Measurements from ENCODE around the gene CDC14B.
"Not testable (repeated sequence)": the region's sequence is repeated elsewhere in the genome, so short reads cannot be mapped to it uniquely, and the experiment has no call there.

Gene CDC14B

DNA sequence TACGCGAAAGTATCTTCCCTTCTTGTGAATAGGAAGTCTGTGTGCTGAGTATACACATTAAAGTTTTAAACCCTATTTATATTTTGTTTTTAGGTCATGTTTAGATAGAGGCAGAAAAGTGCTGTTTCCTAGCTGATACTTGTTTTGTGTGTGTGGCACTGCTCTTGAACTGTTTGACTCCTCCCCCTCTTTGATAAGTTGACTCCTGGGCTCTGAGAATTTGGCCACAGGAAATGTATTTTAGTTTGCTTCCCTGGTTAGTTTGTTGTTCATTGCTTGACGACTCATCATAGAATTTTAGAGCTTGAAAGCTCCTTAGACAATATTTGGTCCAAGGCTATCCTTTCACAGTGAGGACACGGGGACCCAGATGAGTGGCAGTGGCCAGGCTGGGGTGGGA lies 2.0 kb upstream of the CDC14B start:
- DNase-seq = no peak

DNA sequence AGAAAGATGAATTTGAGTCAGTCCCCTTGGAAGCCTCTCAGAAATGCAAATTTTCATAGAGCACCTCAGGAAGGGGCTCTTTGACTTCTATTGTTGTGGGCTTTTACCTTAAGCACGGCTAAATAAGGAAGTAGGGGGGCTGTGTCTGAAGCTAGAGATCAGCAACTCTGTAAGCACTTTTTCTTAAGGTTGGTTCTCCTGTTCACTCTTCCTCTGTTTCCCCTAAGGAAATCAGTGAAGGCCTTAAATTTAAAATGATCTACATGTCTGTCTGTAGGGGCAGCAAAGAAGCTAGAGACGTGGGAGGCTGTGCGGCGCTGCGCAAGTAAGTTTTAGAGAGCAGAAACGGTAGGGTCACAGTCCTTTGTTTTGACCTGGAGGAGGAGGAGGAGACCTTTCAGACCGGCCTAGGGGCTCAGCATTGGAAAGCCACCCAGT lies 1.2 kb upstream of the CDC14B start:
- no peak for DNase-seq

DNA sequence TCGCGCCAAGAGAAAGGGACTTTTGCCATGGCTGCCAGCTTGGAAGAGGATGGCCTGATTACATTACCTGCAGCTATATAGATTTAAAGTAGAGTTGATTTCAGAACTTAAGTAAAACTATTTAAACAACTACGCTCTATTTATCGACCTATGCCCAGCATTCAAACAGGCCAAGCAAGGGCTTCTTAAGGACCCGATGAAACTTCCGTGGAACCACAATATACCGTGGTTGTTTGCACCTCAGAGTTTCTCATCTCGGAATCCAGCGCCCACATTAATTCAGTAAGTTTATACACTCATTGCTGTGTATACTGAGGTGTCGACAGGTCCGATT lies 505 bp upstream of the CDC14B start:
- no peak for DNase-seq

DNA sequence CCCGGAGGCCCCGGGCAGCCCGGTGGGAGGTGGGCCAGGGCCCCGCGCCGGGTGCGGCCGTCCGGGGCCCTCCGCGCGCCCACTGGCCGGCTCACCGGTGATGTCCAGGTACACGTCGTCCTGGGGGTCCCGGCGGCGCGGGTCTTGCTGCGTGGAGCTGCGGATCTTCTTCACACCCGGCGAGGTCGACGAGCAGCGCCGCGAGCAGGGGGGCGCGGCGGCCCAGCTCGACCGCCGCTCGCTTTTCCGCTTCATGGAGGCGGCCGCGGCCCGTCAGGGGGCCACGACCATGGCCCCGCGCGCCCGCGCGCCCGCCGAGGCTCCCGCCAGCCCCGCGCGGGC lies 548 bp downstream of the CDC14B start:
- peak; percentile 33 for DNase-seq

DNA sequence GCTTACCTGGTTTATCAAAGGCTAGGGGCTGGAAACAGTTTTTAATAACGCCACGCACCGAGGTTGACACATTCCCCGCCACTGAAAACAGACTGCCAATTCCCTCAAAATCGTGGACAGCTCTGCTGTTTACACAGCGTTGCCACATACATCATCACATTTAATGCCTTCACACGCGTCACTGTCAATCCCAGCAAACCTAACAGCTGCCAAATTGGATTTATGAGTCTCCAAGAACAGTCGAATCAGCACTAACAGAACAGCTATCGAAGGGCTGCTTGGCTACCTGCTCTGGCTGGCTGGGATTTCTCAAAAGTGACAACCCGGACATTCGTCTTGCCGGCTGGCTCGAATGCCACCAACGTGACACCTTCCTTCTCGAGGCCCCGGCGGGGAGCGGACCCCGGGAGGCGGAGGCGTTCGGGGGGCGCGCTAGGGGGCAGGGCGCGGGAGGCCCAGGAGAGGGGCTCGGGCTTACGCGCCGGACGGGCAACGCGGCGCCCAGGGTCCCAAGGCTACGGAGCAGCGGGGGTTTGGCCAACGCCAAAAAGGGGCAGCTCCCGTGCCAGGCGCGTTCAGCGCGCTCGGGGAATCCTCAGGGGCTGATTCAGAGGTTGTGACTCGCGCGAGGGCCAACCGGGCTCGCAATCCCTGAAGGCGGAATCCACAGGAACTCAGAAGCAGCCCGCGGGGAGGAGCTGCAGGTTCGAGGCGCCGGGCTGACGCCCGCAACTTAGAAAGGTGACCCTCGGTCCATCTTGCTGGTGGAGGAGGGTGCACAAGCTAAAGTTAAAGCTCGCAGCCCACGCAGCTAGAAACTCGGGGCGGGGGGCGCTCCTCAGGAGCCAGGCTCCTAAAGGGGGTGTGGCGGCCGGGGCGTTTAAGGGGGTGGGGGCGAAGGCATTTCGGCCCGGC lies 1.2 kb downstream of the CDC14B start:
- DNase-seq = peak; percentile 59

DNA sequence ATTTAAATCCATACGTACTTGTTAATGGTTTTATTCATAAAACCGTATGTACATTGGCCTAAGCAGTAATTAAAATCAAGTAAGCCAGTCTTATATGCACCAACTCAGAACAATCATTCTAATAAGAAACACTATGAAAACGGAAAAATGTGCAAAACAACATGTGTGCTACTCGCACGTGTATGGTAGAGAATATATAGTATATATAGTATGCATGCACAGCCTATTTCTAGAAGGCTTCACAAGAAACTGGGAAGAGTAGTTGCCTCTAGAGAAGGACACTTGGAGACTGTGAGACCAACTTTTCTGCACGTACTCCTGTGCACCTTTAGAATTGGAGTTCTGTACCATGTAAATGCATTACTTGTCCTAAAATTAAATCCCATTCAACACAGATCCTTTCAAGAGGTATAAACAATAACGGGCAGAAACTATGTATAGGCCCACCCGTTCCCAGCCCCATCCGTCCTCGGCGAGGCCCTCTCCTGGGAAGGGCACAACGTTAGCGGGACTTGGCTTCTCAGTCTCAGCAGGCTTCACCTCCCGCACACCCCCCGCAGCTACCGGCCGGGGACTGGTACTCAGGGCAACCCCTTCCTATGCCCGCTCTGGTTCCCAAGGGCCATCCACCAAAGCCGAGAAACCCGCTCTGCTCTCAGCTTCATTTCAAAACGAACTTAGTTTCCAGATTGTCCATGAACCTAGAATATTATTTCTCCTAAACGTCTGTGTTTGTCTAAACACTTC lies 2.0 kb downstream of the CDC14B start:
- peak; percentile 34 for DNase-seq

DNA sequence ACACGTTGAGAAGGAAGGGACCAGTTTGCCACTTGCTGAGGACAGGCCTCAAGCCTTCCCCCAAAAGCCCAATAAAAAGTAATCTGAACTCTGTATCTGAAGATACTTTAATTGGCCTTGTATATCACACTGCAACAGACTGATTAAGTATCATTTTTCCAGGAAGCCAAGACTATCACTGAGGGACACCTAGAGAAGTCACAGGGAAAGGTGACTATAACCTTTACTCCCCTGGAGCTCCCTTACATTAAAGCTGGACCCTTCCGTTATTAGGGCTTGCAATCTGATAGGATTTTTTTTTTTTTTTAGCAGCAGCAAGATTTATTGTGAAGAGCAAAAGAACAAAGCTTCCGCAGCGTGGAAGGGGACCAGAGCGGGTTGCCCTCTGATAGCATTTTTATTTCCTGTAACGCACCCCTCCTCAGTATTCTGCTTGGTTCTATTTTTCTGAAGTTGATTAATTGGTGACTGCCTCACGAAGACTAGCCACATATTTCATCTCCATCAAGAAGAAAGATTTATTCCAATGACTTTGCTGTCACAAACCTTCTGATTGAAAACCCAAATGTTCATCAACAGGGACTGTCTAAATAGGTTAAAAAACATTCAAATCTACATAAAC lies 2.7 kb downstream of the CDC14B start:
- no peak for DNase-seq

DNA sequence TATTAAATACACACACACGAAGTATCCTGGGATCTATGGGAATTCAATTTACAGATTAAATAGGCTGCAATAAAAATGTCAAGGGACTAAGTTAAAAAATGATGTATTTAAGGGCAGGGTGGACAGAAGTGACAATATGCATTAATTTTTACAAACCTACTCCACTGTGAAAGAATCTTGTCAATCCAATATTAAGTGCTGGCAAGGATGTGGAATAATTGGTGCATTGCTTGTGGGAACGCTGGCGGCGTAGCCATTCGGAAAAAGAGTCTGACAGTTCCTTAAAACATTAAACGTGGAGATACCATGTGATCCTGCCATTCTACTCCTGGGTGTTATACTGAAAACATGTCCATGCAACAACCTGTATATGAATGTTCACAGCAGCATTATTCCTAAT lies 4.2 kb downstream of the CDC14B start:
- DNase-seq = no peak

DNA sequence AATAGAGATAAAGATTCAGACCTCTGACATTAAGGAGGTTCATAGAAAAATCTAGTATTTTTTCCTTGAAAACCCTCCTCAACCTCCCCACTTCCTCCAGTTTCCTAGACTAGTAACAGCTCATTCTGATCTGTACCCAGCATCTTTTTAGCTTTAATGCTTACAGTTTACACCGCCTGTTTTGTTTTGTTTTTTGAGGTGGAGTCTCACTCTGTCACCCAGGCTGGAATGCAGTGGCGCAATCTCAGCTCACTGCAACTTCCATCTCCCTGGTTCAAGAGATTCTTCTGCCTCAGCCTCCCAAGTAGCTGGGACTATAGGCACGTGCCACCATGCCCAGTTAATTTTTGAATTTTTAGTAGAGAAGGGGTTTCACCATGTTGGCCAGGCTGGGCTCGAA lies 5.0 kb downstream of the CDC14B start:
- not testable (repeated sequence) for DNase-seq

DNA sequence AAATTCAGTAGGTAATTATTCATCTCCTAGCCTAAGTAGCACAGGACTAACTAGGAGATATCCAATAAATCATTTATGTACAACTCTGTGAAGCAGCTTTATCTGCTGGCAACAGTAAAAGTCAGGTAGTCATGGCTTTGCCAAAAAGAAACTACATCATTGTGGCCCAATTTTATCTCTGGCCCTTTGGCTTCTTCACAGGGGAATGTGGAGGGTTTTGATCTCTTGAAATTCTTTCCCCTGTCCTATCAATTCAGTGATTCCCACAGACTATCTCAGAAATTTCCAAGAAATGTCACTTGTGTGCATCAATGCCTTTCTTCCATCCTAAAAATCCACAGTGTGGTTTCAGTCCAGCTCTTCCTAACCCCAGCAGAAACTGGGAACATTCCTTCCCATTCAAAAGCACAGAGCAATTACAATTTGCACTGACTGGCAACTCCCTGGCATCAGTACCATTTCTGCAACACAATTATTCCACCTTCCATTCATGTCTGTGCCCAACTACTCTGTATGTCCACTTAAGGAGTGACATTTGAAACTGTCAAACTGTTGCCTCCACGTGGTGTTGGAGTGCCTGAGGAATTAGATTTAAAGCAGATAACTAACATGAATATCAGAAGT lies 6.6 kb downstream of the CDC14B start:
- no peak for DNase-seq

DNA sequence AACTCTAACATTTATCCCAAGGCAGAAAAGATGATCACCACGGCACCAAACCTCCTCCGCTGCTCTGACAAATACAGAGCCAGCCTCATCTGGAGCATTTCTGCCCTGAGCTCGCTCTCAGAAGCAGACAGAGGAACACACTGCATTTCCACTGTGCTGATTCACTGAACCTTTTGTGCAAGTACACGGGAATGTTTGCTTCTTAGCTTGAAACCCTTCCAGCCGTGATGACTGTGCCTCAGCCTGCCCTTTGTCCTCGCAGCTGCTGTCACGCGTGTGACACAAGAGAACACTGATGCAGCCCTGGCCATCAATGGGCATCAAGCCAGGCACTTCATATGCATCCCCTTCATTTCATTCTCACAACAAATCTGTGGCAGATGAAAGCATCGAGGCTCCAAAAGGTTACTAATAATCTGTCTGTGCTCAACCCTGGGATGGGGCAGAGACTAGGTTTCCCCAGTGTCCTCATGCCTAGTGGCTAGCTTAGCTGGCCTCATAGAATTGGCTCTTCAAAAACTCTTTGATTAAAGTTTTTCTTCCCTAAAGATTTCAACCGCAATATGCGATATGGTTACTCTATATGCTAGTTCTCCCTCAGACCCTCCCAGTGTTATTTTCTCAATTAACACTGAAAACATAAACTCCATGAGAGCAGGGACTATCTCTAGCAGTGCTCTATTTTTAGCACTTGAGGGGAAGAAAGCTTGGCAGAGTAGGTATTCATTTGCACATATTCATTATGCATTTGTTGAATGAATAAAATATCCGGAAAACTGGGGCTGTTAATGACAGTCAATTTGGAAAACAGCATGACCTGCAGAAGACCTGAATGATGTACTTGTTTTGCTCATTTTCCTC lies 7.3 kb downstream of the CDC14B start:
- peak; percentile 35 for DNase-seq

DNA sequence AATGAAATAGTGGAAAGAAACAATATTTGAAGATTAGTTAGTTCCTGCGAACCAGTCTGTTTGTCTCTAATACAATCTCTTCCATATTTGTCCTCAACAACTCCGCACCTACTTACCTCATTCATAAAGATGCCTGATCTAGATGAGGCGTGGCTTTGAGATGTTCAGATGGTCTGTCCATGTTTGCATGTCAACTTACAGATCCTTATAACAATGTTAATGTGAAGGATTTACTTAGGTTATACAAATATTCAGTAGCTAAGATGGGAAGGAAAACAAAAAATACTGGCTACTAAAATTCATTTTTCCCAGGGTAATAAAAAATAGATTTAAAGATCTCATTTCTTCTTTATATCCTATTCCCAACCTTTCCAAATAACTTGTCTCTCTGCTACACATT lies 8.3 kb downstream of the CDC14B start:
- DNase-seq = no peak

DNA sequence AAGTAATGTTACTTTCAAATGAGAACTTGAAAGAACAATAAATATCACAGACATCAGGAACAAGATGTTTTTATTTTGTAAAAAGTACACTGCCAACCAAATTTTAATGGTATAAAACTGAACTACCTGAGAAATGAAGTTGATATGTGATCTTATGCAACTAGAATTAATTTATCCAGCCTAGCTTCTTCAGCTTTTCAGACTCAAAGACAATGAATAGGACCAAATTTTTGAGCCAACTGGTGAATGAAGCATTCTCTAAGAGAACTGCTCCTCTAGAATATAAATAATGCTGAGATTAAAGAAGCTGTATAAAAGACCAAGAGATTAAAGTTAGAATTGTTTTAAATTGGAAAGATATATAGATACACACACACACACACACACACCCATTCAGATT lies 9.9 kb downstream of the CDC14B start:
- DNase-seq = no peak

DNA sequence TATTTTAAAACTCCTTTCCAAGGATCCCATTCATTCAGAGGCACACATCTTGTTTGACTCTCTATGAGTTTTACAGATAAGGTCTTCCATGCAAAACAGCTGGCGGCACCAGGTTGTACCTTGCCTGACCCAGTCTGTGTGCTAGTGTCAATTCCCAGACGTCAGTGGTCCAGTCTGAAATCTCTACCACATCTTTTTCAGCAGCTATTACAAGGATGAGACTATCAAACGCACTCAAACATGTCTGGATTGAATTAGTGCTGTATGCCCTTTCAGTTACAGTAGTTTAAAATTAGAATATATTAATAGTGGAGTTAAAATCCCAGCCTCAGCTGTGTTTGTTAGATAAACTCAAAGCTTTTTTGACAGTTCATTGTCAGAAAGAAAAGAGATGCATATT lies 11.7 kb downstream of the CDC14B start:
- no peak for DNase-seq

DNA sequence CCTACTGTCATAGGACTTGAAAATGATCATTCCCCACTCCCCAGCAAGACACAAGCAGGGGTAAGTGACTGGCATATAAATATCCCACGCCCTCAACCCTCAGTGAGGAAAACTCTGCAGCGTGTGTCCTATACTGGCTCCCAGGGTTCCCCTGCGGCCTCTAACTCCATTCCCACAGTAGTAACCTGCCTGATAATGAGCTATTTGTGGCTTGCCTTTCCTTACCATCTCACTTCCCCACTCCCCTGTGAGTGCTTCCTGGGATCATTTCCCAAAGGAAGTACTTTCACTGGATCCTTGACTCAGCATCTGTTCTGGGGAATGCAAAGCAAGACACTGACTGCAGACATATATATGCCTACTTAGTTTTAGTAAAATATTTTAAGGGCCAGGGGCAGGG lies 14.3 kb downstream of the CDC14B start:
- no peak for DNase-seq

DNA sequence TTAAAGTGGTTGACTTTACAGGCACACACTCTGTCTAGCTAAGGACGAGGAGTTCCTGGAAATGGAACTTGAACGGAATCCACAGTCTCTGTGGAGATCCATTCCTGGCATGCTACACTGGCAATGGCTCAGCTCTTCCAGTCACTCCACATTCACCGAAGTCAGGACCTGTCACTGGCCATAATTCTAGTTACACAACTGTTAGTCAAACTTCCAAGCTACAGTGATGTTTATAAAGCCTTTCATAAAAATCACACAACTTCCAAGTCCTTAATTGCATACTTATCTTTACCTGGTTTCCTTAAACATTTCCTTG lies 15.7 kb downstream of the CDC14B start:
- DNase-seq = no peak

DNA sequence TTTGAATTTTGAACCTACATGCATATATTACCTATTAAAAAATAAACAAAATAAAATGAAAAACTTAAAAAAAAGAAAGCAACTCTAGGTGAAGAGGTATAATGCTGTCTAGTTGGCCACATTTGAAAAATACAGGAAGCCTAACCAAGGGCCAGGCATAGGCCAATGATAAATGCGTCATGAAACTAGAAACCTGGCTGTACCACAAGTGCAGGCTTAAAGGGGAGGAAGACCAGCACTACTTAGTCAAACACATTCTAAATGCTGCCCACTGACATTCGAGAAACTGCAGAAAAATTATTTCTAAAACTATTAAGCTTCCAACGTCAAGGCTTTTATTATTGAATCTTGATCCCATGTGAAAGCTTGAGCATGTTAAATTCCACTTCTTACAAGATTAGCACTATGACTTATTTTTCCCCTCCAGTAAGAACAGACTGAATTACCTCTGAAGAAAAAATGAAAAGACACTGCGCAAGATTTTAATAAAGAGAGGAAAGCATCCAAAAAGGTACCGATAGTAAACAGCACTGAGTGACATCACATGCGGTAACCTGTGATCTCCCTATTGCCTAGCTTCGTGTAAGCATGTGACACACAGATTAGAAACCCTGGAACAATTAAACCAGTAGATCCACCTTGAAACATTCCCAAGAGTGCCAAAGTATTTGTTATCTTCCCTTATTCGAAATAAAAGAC lies 16.2 kb downstream of the CDC14B start:
- peak; percentile 40 for DNase-seq

DNA sequence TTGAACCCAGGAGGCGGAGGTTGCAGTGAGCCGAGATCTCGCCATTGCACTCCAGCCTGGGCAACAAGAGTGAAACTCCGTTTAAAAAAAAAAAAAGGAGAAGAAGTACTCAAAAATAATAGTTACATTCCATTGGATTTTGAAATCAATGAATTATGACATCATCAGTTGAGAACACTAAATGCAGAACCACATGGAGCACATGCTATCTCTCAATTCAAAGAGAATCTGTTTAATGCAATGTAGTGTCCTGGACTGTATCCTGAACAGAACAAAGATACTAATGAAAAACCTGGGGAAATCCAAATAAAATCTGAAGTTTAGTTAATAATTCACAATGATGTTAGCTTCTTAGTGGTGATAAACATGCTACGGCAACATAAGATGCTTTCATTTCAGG lies 20.3 kb downstream of the CDC14B start:
- no peak for DNase-seq

DNA sequence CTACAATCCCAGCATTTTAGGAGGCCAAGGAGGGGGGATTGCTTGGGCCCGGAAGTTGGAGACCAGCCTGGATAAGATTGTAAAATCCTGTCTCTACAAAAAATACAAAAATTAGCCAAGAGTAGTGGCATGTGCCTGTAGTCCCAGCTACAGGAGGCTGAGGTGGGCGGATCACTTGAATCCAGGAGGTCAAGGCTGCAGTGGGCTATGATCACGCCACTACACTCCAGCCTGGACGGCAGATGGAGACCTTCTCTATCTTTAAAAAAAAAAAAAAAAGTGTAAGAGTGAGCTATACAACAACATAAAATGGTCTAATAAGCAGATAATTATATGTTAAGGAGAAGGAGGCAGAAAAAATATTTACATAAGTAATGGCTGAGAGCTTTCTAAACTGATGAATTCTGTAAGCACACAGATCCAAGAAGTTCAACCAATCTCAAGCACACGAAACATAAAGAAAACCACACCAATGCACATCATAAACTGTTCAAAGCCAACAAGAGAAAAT lies 23.0 kb downstream of the CDC14B start:
- DNase-seq = no peak

DNA sequence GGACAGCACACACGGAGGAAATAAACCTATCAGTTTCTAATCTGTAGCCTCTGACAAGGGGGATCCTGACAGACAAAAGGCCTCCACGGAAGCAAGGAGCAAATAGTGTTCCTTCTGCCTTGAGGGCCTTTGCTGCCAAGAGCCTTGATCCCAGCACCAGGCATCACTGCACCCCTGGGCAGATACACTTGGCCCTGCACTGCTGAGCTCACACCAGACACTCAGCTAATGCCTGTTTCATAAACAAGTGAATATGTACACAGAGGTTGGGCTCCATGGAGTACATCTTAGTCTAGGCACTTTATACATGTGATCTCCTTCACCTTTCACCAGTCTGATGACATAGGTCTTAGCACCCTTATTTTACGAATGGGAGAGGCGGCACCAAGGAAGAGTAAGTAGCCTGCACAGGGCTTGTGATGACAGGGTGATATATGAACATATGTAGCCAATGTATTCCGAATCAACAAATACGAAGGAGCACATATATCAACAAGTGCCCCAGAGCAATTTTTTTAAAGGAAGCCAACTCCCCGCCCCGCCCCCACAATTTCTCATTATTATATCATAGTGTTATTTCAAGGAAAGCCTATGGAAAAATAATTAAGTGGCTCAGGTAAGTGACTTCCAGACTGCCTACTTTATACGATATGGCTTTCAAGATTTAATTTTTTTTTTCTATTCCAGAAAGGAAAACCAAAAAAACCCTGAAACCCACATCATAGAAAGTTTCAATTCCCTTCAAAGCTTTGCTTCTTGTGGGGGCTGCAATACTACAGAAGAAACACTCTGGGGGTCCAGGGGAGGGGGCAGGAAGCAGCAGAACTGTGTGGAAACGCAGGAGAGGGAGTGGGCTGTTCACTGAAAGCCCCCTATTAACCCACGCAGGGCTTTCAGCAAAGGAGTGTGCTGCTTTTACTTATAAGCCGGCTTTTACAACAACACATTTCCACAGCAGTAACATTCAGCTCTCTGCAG lies 32.0 kb downstream of the CDC14B start:
- no peak for DNase-seq

DNA sequence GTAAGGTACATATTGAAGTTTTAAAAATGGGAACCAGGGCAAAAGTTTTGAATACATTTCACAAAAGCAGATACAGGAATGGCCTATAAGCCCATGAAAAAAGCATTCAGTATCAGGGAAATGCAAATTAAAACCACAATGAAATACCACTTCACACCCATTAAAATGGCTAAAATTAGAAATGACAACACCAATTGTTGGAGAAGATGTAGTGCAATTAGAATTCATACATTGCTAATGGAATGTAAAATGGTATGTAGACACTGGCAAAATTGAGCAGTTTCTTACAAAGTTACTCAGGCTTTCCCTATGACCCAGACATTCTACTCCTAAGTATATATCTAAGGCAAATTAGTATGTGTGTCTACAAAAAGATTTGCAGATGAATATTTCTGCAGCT lies 34.2 kb downstream of the CDC14B start:
- no peak for DNase-seq

All from left hindlimb (tissue), 1 donor.